Activated naive CD4-positive, alpha-beta T cell treated with anti-CD3 and anti-CD28 coated beads, Interleukin-2, amount 50 U/mL, for 24 hours (primary cell): ENCODE results near the gene SLC12A7.

ENCODE experiments used
- H3K27ac Mint-ChIP-seq: one replicate; pipeline ENCODE4 v1.8.0; 2021; ENCODE audit warnings: mild to moderate bottlenecking, mixed read lengths
- H3K27me3 Mint-ChIP-seq: one replicate; pipeline ENCODE4 v1.8.0; 2021; ENCODE audit warnings: mixed read lengths
- H3K36me3 Mint-ChIP-seq: one replicate; pipeline ENCODE4 v1.8.0; 2021; ENCODE audit warnings: mixed read lengths
- H3K4me1 Mint-ChIP-seq: one replicate; pipeline ENCODE4 v1.8.0; 2021; ENCODE audit warnings: mixed read lengths
- H3K4me3 Mint-ChIP-seq: one replicate; pipeline ENCODE4 v1.8.0; 2021; ENCODE audit warnings: mild to moderate bottlenecking, mixed read lengths
- H3K9me3 Mint-ChIP-seq: one replicate; pipeline ENCODE4 v1.8.0; 2021; ENCODE audit warnings: mixed read lengths

SLC12A7 gene

GRCh38 chr5:1009359-1010180 is 102.3 kb downstream of the SLC12A7 start:
- Mint-ChIP-seq H3K27me3 (peaks cover 27% of the 10 kb centered on the region), H3K4me3 (peak overlapping the region; percentile 55), H3K27ac (no peak overlapping the region), H3K9me3 (no peaks in the 10 kb centered on the region), H3K36me3 (no peaks in the 10 kb centered on the region), H3K4me1 (peaks cover 14% of the 10 kb centered on the region)

- Mint-ChIP-seq H3K27me3 (peaks cover 27% of the 10 kb centered on the region), H3K4me1 (peaks cover 20% of the 10 kb centered on the region), H3K4me3 (peak within 1 kb of the TSS; percentile 84)
These were observed 103.2 kb downstream of the SLC12A7 start, which contains the start of gene NKD2 for GRCh38 chr5:1008451-1009358. NKD2 (plus strand) TSS chr5:1008802; CDS start chr5:1009058, 256 bp downstream.

GRCh38 chr5:1007681-1008450 is 104.0 kb downstream of the SLC12A7 start:
- peaks cover 28% of the 10 kb centered on the region for H3K4me1 Mint-ChIP-seq
- peak overlapping the region; percentile 76 for H3K27ac Mint-ChIP-seq
- H3K27me3 Mint-ChIP-seq = peaks cover 27% of the 10 kb centered on the region

More at GRCh38 chr5:1008451-1009358, 103.2 kb downstream of the SLC12A7 start, which contains the start of gene NKD2:
- Mint-ChIP-seq H3K36me3 (no peaks in the 10 kb centered on the region), H3K9me3 (no peaks in the 10 kb centered on the region), H3K27ac (peak within 1 kb of the TSS; percentile 76)

GRCh38 chr5:1007221-1007680 is 104.6 kb downstream of the SLC12A7 start:
- Mint-ChIP-seq H3K27ac (no peak overlapping the region), H3K4me1 (peaks cover 29% of the 10 kb centered on the region), H3K4me3 (peak overlapping the region; percentile 84), H3K36me3 (no peaks in the 10 kb centered on the region), H3K9me3 (no peaks in the 10 kb centered on the region), H3K27me3 (peaks cover 27% of the 10 kb centered on the region)

More at GRCh38 chr5:1007681-1008450, 104.0 kb downstream of the SLC12A7 start:
- Mint-ChIP-seq H3K4me3 (peak overlapping the region; percentile 84), H3K9me3 (no peaks in the 10 kb centered on the region), H3K36me3 (no peaks in the 10 kb centered on the region)

- H3K4me3 Mint-ChIP-seq = no peak overlapping the region
- no peak overlapping the region for H3K27ac Mint-ChIP-seq
- H3K9me3 Mint-ChIP-seq = no peaks in the 10 kb centered on the region
- H3K27me3 Mint-ChIP-seq = peaks cover 27% of the 10 kb centered on the region
- H3K4me1 Mint-ChIP-seq = peaks cover 29% of the 10 kb centered on the region
- H3K36me3 Mint-ChIP-seq = no peaks in the 10 kb centered on the region
These were observed 105.2 kb downstream of the SLC12A7 start for GRCh38 chr5:1006656-1007071.

GRCh38 chr5:1005904-1006655 is 105.8 kb downstream of the SLC12A7 start:
- peak overlapping the region; percentile 49 for H3K4me3 Mint-ChIP-seq
- H3K36me3 Mint-ChIP-seq = no peaks in the 10 kb centered on the region
- H3K27ac Mint-ChIP-seq = no peak overlapping the region
- H3K9me3 Mint-ChIP-seq = no peaks in the 10 kb centered on the region
- H3K27me3 Mint-ChIP-seq = peaks cover 21% of the 10 kb centered on the region
- peaks cover 29% of the 10 kb centered on the region for H3K4me1 Mint-ChIP-seq

- Mint-ChIP-seq H3K27ac (no peak overlapping the region), H3K4me1 (peaks cover 29% of the 10 kb centered on the region), H3K9me3 (no peaks in the 10 kb centered on the region), H3K27me3 (peaks cover 16% of the 10 kb centered on the region), H3K4me3 (no peak overlapping the region), H3K36me3 (no peaks in the 10 kb centered on the region)
These were observed 106.5 kb downstream of the SLC12A7 start for GRCh38 chr5:1005249-1005851.

GRCh38 chr5:1004461-1005248 is 107.2 kb downstream of the SLC12A7 start:
- Mint-ChIP-seq H3K27me3 (peaks cover 14% of the 10 kb centered on the region), H3K4me1 (peaks cover 25% of the 10 kb centered on the region)

GRCh38 chr5:1003296-1003937 is 108.4 kb downstream of the SLC12A7 start:
- no peaks in the 10 kb centered on the region for H3K9me3 Mint-ChIP-seq
- H3K27ac Mint-ChIP-seq = no peak overlapping the region
- H3K4me3 Mint-ChIP-seq = peak overlapping the region; percentile 62
- H3K4me1 Mint-ChIP-seq = peaks cover 24% of the 10 kb centered on the region
- H3K36me3 Mint-ChIP-seq = no peaks in the 10 kb centered on the region
- peaks cover 14% of the 10 kb centered on the region for H3K27me3 Mint-ChIP-seq

More at GRCh38 chr5:1004461-1005248, 107.2 kb downstream of the SLC12A7 start:
- Mint-ChIP-seq H3K36me3 (no peaks in the 10 kb centered on the region), H3K4me3 (peak overlapping the region; percentile 80), H3K27ac (peak overlapping the region; percentile 68), H3K9me3 (no peaks in the 10 kb centered on the region)

GRCh38 chr5:1002836-1003235 is 109.0 kb downstream of the SLC12A7 start:
- Mint-ChIP-seq H3K27me3 (peaks cover 11% of the 10 kb centered on the region), H3K36me3 (no peaks in the 10 kb centered on the region), H3K27ac (no peak overlapping the region), H3K4me1 (peaks cover 22% of the 10 kb centered on the region), H3K4me3 (no peak overlapping the region), H3K9me3 (no peaks in the 10 kb centered on the region)

- Mint-ChIP-seq H3K4me3 (no peak overlapping the region), H3K27ac (no peak overlapping the region), H3K9me3 (no peaks in the 10 kb centered on the region), H3K4me1 (peaks cover 24% of the 10 kb centered on the region), H3K27me3 (peaks cover 6% of the 10 kb centered on the region), H3K36me3 (no peaks in the 10 kb centered on the region)
These were observed 109.7 kb downstream of the SLC12A7 start for GRCh38 chr5:1002271-1002546.

- H3K4me1 Mint-ChIP-seq = peaks cover 30% of the 10 kb centered on the region
- H3K9me3 Mint-ChIP-seq = no peaks in the 10 kb centered on the region
- no peaks in the 10 kb centered on the region for H3K36me3 Mint-ChIP-seq
- H3K27me3 Mint-ChIP-seq = peaks cover 3% of the 10 kb centered on the region
- no peak overlapping the region for H3K4me3 Mint-ChIP-seq
- H3K27ac Mint-ChIP-seq = no peak overlapping the region
These were observed 110.2 kb downstream of the SLC12A7 start for GRCh38 chr5:1001406-1002270.
